DND-41 (cell line): ENCODE data around the gene CNNM2.

Experiments
- ATAC-seq: fragments of 200-7000 bp; cut with Tn5 transposase; 3 replicates; pipeline ENCODE4 v1.9.1; 2021; ENCODE audit warnings: low read depth; ENCODE audit not compliant: insufficient read depth
- DNase-seq: peaks from one replicate; pipeline ENCODE4 v3.0.0-alpha.2; 2020
- H2AFZ ChIP-seq: 2 replicates; pipeline ENCODE4 v1.6.0; 2012; ENCODE audit warnings: low read depth, low read length
- H3K27ac ChIP-seq: 2 replicates; pipeline ENCODE4 v1.5.1; 2012; ENCODE audit warnings: low read length, inconsistent platforms
- H3K27me3 ChIP-seq: fragments of 200-600 bp; sonication (generic); 2 replicates; pipeline ENCODE4 v1.6.0; 2012; ENCODE audit warnings: low read length, mild to moderate bottlenecking, inconsistent platforms; ENCODE audit not compliant: insufficient read depth, poor library complexity
- H3K36me3 ChIP-seq: 2 replicates; pipeline ENCODE4 v1.5.1; 2012; ENCODE audit warnings: low read length, inconsistent platforms; ENCODE audit not compliant: insufficient read depth
- H3K4me1 ChIP-seq: 2 replicates; pipeline ENCODE4 v1.5.1; 2012; ENCODE audit warnings: mild to moderate bottlenecking, low read length; ENCODE audit not compliant: insufficient read depth
- H3K4me2 ChIP-seq: 2 replicates; pipeline ENCODE4 v1.6.0; 2012; ENCODE audit warnings: mild to moderate bottlenecking, moderate library complexity, low read length, inconsistent platforms; ENCODE audit not compliant: insufficient read depth
- H3K4me3 ChIP-seq, 2 experiments: fragments of 200-600 bp in 1 of 2; shearing (Covaris generic) in 1 of 2; 2 replicates each; pipeline ENCODE4 v1.5.1; 2012 to 2016; ENCODE audit warnings: inconsistent platforms in 2 of 2, low read length in 2 of 2, mild to moderate bottlenecking in 2 of 2, low read depth in 1 of 2, moderate library complexity in 1 of 2
- H3K79me2 ChIP-seq: 2 replicates; pipeline ENCODE4 v1.6.0; 2012; ENCODE audit warnings: low read length, inconsistent platforms; ENCODE audit not compliant: insufficient read depth
- H3K9ac ChIP-seq: 2 replicates; pipeline ENCODE4 v1.6.0; 2012; ENCODE audit warnings: low read depth, mild to moderate bottlenecking, inconsistent platforms, low read length, moderate library complexity
- H3K9me3 ChIP-seq: 2 replicates; pipeline ENCODE4 v1.5.1; 2012; ENCODE audit warnings: low read length, moderate library complexity, mild to moderate bottlenecking, inconsistent platforms; ENCODE audit not compliant: insufficient read depth, severe bottlenecking
- H4K20me1 ChIP-seq: 2 replicates; pipeline ENCODE4 v1.6.0; 2012; ENCODE audit warnings: low read length; ENCODE audit not compliant: insufficient read depth
- EZH2 ChIP-seq: IDR thresholded peaks from 3 replicates; pipeline ENCODE4 v1.6.1; 2012; ENCODE audit warnings: borderline replicate concordance, low read depth, mild to moderate bottlenecking, moderate library complexity, low read length, inconsistent platforms; ENCODE audit not compliant: severe bottlenecking
- TF ChIP-seq, protein P1 (sequence below): IDR thresholded peaks from 2 replicates; pipeline ENCODE4 v1.5.1; 2012; ENCODE audit warnings: borderline replicate concordance, low read length, moderate library complexity, mild to moderate bottlenecking; ENCODE audit not compliant: poor library complexity, severe bottlenecking; ENCODE audit errors: extremely low read depth

The CNNM2 gene

GRCh38 chr10:103021900-103022293 is 103.8 kb downstream of the CNNM2 start:
- Histone ChIP-seq H3K27ac (no peak overlapping the region), H3K4me3 (no peak overlapping the region), H3K4me2 (no peak overlapping the region), H3K4me1 (no peaks in the 10 kb centered on the region), H3K27me3 (no peaks in the 10 kb centered on the region), H3K9ac (no peak overlapping the region), H4K20me1 (no peaks in the 10 kb centered on the region), H3K79me2 (no peaks in the 10 kb centered on the region), H3K36me3 (no peaks in the 10 kb centered on the region), H3K9me3 (no peaks in the 10 kb centered on the region), H2AFZ (no peak overlapping the region)
- DNase-seq (no peak), ATAC-seq (no peak)
- TF ChIP-seq EZH2, result no peak
- TF ChIP-seq, protein P1, sequence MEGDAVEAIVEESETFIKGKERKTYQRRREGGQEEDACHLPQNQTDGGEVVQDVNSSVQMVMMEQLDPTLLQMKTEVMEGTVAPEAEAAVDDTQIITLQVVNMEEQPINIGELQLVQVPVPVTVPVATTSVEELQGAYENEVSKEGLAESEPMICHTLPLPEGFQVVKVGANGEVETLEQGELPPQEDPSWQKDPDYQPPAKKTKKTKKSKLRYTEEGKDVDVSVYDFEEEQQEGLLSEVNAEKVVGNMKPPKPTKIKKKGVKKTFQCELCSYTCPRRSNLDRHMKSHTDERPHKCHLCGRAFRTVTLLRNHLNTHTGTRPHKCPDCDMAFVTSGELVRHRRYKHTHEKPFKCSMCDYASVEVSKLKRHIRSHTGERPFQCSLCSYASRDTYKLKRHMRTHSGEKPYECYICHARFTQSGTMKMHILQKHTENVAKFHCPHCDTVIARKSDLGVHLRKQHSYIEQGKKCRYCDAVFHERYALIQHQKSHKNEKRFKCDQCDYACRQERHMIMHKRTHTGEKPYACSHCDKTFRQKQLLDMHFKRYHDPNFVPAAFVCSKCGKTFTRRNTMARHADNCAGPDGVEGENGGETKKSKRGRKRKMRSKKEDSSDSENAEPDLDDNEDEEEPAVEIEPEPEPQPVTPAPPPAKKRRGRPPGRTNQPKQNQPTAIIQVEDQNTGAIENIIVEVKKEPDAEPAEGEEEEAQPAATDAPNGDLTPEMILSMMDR, result no peak

- no peak for ATAC-seq
- no peaks in the 10 kb centered on the region for H3K27me3 ChIP-seq
- no peak for DNase-seq
- no peak overlapping the region for H3K27ac ChIP-seq
- no peaks in the 10 kb centered on the region for H3K79me2 ChIP-seq
- H3K4me1 ChIP-seq, result no peaks in the 10 kb centered on the region
- H3K9ac ChIP-seq, result no peak overlapping the region
- H3K9me3 ChIP-seq, result no peaks in the 10 kb centered on the region
- H2AFZ ChIP-seq, result no peak overlapping the region
- no peak overlapping the region for H3K4me2 ChIP-seq
- no peak overlapping the region for H3K4me3 ChIP-seq
- H4K20me1 ChIP-seq, result no peaks in the 10 kb centered on the region
- no peaks in the 10 kb centered on the region for H3K36me3 ChIP-seq
- TF ChIP-seq, protein P1, result no peak
- no peak for TF ChIP-seq EZH2
Measured at GRCh38 chr10:103025696-103026095, 107.6 kb downstream of the CNNM2 start.

DNA sequence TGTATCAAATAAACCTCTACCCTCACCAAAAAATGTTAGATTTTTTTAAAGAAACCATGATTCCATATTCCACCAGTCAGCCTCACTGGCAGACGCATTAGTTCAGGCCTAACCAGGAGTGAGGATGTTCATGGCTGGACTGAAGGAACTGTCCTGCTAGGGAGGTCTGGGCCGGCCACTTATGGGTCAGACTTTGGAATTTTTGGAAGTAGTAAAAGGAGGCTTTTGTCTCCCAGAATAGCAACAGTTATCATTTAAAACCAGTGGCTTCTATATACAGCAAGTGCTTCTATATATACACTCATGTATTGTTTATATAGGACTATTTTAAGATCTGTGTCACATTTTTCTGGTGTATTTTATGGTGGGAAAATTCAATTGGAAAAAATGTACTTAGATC is 120.5 kb downstream of the CNNM2 start:
- TF ChIP-seq, protein P1, result no peak
- no peak for TF ChIP-seq EZH2
- Histone ChIP-seq H3K36me3 (no peaks in the 10 kb centered on the region), H3K27ac (no peak overlapping the region), H3K4me2 (no peak overlapping the region), H3K9ac (no peak overlapping the region), H3K4me3 (no peak overlapping the region), H3K27me3 (no peaks in the 10 kb centered on the region), H3K4me1 (no peaks in the 10 kb centered on the region), H3K9me3 (no peaks in the 10 kb centered on the region), H3K79me2 (no peaks in the 10 kb centered on the region), H2AFZ (no peak overlapping the region), H4K20me1 (no peaks in the 10 kb centered on the region)
- no peak for DNase-seq
- no peak for ATAC-seq

- no peaks in the 10 kb centered on the region for H3K4me1 ChIP-seq
- no peak overlapping the region for H3K27ac ChIP-seq
- ATAC-seq (no peak), DNase-seq (no peak)
- no peak overlapping the region for H3K4me2 ChIP-seq
- TF ChIP-seq EZH2, result no peak
- TF ChIP-seq, protein P1, result no peak
- no peaks in the 10 kb centered on the region for H3K36me3 ChIP-seq
- no peak overlapping the region for H3K4me3 ChIP-seq
- no peaks in the 10 kb centered on the region for H4K20me1 ChIP-seq
- H2AFZ ChIP-seq, result no peak overlapping the region
- H3K79me2 ChIP-seq, result no peaks in the 10 kb centered on the region
- H3K27me3 ChIP-seq, result no peaks in the 10 kb centered on the region
- no peak overlapping the region for H3K9ac ChIP-seq
- H3K9me3 ChIP-seq, result no peaks in the 10 kb centered on the region
Measured at GRCh38 chr10:103040418-103040817, 122.3 kb downstream of the CNNM2 start.
